CD1c-positive myeloid dendritic cell (primary cell): ENCODE data around the gene ASIC1.
"Not testable (repeated sequence)": the region's sequence is repeated elsewhere in the genome, so short reads cannot be mapped to it uniquely, and the experiment has no call there.

Source experiments
- DNase-seq: peaks from one replicate; pipeline ENCODE4 v3.0.0-alpha.2; 2016; ENCODE audit errors: extremely low spot score

The ASIC1 gene

GRCh38 chr12:50057000-50057841 lies at the start of gene ASIC1:
Gene ASIC1 (plus strand): TSS chr12:50057596. CDS start chr12:50058767, 1,171 bp downstream.
- peak; percentile 48 for DNase-seq

GRCh38 chr12:50013361-50014147 lies 43.8 kb upstream of the ASIC1 start:
- DNase-seq = no peak

GRCh38 chr12:50014342-50014741 lies 43.1 kb upstream of the ASIC1 start:
- DNase-seq = no peak

GRCh38 chr12:50016501-50017475 lies 40.6 kb upstream of the ASIC1 start:
- DNase-seq = peak; percentile 64

- peak; percentile 17 for DNase-seq
These were observed 39.8 kb upstream of the ASIC1 start for GRCh38 chr12:50017641-50018040.

GRCh38 chr12:50018154-50018553 lies 39.2 kb upstream of the ASIC1 start:
- DNase-seq = no peak

GRCh38 chr12:50018968-50019367 lies 38.4 kb upstream of the ASIC1 start:
- no peak for DNase-seq

GRCh38 chr12:50019524-50019923 lies 37.9 kb upstream of the ASIC1 start:
- DNase-seq = no peak

GRCh38 chr12:50021031-50021430 lies 36.4 kb upstream of the ASIC1 start:
- no peak for DNase-seq

GRCh38 chr12:50022903-50023302 lies 34.5 kb upstream of the ASIC1 start:
- no peak for DNase-seq

- no peak for DNase-seq
These were observed 33.2 kb upstream of the ASIC1 start for GRCh38 chr12:50024227-50024626.

GRCh38 chr12:50024805-50025186 lies 32.6 kb upstream of the ASIC1 start:
- DNase-seq = no peak

GRCh38 chr12:50025187-50026059 lies 32.0 kb upstream of the ASIC1 start, which contains the start of gene RACGAP1:
Gene RACGAP1 (minus strand): TSS chr12:50025494. CDS start chr12:50016715, 8,779 bp downstream.
- peak; percentile 100 for DNase-seq

- no peak for DNase-seq
These were observed 30.7 kb upstream of the ASIC1 start for GRCh38 chr12:50026691-50027090.

- DNase-seq = not testable (repeated sequence)
These were observed 26.9 kb upstream of the ASIC1 start for GRCh38 chr12:50030449-50030848.

GRCh38 chr12:50032515-50032853 lies 24.9 kb upstream of the ASIC1 start:
- no peak for DNase-seq

GRCh38 chr12:50032854-50033581 lies 24.4 kb upstream of the ASIC1 start:
- DNase-seq = peak; percentile 73

- no peak for DNase-seq
These were observed 19.1 kb upstream of the ASIC1 start for GRCh38 chr12:50038336-50038735.

- DNase-seq = peak; percentile 88
These were observed 18.1 kb upstream of the ASIC1 start for GRCh38 chr12:50039151-50039835.
